GM19438 (cell line): Measurements from ENCODE around the gene OTUB2.

ENCODE experiments used
- ATAC-seq: cut with Tn5 transposase; IDR thresholded peaks from one replicate; pipeline ENCODE4 v1.9.1; 2021; ENCODE audit warnings: low read depth; ENCODE audit not compliant: unreplicated experiment

Gene OTUB2

GRCh38 chr14:94026173-94026888 is at the start of gene OTUB2:
Gene OTUB2 (plus strand): TSS chr14:94026340. CDS start chr14:94026538, 198 bp downstream.
- ATAC-seq: peak; percentile 99

DNA sequence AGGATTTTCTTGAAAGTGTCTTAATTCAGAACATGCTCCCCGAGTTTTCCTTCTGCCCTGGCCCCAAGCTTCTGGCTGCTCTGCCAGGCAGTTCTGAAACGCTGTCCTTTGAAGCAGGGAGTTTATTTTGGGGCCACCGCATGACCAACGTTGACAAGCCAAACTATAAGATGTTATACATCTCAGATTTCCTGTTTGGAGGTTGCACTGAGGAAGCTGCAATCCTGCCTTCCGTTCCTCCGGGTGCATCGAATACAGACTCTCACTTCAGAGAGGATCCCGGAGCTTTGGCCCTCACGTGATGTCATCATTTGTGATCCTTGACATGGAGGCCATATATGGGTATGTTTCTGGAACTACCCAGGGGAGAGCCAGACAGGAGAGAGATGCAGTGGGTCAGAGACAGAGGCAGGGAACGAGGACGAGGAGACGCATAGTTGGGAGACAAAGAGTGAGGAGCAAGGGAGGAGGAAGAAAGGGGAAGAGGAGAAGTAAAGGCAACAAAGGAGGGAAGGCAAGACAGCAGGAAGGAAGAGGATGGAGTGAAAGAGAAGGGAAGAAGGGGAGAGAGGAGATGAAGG is 49.6 kb upstream of the OTUB2 start, which contains the start of gene ASB2:
Gene ASB2, minus strand, starts transcription at position 94 of the 581 bp plus-strand sequence. CDS start 12,031 bp downstream, outside the sequence.
- ATAC-seq: peak; percentile 13

- no peak for ATAC-seq
Observed at GRCh38 chr14:93977171-93977570, 49.0 kb upstream of the OTUB2 start.

DNA sequence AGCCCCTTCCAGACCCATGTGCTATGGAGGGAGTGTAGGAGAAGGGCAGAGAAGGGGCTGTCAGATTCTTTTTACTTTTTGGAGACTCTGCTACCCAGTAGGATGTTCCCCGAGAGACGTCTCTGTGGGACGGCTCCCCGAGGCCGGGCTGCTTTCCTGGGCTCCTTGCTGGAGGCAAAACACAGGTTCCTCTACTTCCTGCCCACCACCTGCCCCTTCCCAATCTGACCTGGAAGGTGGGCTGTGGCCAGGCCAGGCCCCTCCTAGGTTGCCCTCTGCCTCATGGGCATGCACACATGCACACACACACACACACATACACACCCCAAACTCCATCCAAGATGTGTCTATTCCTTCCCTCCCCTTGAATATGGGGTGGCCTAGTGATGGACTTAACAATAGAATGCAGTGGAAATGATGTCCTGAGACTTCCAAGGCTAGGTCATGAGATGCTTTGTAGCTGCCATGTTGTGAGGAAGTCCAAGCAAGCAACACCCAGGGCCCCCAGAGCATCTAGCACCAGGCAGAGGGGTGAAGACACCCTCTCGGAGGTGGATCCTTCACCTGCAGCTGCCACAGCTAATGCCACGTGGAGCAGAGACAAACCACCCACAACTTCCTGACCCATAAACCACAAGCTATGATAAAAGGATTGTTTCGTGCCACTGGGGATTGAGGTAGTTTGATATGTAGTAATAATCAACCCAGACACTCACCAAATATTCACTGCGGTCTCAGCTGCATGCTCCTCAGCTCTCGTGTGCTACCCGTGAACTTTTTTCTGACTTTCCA is 48.2 kb upstream of the OTUB2 start:
- ATAC-seq: peak; percentile 55

GRCh38 chr14:93978735-93979134 is 47.4 kb upstream of the OTUB2 start:
- no peak for ATAC-seq

GRCh38 chr14:93980456-93981201 is 45.5 kb upstream of the OTUB2 start:
- ATAC-seq: no peak

DNA sequence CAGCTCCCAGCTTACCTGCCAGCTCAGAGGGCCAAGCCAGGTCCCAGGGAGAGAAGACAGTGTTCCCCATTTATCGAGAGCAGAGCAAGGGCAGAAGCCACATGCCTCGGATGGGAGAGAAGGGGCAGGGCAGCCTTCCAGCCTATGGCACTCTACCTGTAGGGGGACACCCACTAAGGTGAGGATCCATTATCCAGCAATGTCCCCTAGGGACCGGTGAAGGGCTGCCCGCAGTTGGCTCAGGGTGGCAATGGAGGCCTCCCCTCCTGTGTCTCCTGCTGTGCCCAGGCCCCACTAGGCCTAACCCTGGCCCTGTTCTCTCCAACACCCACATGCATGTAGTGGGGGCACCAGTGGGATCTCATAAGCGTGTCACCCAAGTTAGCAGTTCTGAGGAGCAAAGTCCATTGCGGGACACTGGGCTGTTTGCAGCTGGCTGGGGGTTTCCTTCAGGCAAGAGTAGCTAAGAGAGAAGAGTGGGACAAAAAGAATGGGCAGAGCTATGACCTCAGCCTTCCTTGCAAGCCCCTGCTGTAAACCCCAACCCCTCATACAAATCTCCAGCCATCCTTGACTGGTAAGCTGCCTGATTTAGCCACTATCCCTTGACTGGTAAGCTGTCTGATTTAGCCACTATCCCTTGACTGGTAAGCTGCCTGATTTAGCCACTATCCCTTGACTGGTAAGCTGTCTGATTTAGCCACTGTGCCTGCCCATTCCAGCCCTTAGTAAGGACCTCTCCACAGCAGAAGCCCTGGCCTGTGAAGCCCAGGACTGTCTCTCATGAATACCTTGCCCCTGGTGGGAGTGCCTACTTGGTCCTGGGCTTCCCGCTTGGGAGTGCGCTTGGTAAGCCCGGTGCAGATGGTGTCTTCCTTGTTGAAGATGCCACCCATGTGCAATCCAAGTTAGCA is 44.6 kb upstream of the OTUB2 start:
- ATAC-seq: no peak

DNA sequence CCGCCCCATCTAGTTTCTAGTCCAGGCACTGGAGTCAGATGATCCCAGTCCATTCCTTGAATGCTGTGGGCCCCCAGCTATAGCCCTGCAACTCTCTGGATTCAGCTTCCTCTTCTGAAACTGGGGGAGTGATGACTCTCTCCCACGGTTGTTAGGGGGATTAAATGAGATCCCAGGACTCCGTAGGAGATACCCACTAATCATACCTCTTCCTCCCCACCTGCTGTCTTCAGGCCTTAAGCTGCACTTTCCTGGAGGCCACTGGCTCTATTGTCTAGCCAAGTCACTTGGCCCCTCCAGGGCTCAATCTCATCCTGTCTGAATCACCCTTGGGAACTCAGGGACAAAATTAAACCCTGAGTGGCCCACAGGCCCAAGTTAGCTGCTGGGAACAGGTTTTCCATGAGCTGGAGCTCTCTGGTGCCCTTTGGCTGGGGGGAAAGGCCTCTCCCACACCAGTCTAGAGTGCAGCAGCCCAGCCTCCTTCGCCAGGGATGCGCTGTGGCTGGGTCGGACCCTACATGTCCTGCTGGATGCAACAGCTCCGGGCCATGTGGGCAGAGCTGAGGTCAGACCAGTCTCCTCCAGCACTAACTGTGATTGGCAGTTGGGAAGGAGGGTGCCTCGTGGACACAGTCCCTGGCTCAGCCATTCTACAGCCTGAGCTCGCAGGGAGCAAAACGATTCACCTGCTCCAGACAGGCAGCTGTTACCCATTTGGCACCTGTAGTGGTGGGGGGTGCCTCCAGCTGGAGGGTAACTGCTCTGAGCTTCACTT is 43.7 kb upstream of the OTUB2 start:
- ATAC-seq: no peak

GRCh38 chr14:93984070-93984469 is 42.1 kb upstream of the OTUB2 start:
- ATAC-seq: no peak

DNA sequence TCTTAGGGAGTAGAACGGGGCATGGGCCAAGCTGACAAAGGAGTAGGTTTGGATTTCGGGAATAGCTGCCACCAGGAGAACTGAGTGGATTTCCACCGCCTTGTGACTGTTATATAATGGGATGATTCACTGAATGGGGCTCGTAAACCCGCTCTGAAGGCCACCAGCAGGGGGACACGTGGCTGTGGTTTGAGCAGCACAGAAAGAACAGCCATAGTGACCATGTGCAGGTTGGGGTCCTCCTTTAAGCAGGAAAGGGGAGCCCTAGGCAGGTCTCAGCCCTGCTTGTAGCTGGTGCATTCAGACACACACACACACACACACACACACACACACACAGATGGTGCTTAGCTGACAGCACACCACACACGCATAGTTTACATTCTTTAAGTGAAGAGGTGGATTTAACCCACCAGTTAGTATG is 41.1 kb upstream of the OTUB2 start:
- no peak for ATAC-seq

DNA sequence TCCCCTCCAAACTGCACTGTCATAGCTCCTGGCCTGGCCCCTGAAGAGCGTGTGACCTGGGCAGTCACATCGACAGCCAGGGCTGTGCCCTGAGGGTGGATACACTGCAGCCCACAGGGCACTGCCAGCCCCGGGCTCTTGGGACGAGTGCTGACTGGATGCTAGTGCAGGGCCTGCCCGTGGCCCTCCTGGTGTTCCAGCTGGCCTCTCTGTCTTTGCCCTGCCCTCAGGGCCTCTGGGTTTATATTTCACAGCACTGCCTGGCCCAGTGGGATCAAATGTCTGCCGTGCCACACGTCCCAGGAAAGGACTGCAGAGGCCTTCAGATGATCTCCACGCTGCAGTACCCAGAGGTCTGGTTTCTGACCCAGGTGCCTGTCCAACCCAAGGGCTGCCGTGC is 39.2 kb upstream of the OTUB2 start:
- no peak for ATAC-seq

- ATAC-seq: no peak
Observed at GRCh38 chr14:93987376-93987775, 38.8 kb upstream of the OTUB2 start.

DNA sequence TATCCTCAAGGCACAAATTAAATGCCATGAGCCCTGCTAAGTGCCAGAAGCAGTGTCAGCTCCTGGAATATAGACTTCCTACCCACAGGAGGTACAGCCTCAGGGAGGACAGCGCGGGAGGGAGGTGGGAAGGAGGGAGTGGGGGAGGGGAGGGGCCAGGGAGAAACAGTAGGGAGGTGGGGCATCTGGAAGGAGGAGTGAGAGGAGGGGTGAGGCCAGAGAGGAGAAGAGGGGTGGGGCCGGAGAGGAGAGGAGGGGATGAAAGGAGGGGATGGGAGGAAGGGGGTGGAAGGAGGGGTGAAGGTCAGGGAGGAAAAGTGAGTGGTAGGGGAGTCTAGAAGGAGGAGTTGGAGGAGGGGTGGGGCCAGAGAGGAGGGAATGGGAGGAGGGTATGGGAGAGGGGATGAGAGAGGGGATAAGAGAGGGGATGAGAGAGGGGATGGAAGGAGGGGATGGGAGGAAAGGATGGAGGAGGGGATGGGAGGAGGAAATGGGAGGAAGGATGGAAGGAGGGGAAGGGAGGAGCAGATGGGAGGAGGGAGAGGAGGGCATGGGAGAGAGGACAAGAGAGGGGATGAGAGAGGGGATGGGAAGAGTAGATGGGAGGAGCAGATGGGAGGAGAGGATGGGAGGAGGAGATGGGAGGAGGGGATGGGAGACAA is 38.2 kb upstream of the OTUB2 start:
- ATAC-seq: no peak

DNA sequence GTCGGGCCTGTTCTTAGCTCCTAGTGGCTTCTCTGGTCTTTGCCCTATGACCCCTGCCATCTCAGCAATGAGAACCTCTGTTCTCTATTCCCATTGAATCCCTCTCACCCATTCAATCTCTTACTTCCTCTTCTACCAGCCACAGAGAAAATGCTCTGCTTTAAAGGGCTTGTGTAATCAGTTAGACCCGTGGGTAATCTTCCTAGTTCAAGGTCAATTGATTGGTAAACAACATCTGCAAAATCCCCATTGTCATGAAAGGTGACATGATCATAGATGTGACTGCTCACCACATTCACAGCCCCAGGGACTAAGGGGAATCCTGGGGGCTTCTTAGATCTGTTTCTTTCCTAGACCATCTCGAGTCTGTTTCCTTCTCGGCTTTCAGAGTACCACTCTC is 36.2 kb upstream of the OTUB2 start:
- ATAC-seq: no peak

DNA sequence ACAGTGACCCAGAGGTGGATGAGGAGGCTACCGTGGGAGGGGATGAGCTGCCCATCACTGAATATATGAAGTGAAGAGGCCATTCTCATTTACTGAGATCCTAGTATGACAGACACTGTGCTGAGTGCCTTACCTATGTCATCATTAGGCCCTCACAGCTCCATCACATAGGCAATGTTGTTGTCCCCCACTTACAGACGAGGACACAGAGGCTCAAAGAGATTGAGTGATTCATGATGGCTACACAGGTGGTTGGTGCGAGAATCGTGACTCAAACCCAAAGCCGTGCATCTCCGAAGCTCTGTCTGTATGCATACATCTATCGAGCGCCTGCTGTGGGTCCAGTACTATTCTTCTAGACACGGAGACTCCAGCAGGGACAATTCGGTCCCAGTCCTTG is 34.9 kb upstream of the OTUB2 start:
- no peak for ATAC-seq

- no peak for ATAC-seq
Observed at GRCh38 chr14:93991649-93992048, 34.5 kb upstream of the OTUB2 start.

- no peak for ATAC-seq
Observed at GRCh38 chr14:93993382-93993781, 32.8 kb upstream of the OTUB2 start.

DNA sequence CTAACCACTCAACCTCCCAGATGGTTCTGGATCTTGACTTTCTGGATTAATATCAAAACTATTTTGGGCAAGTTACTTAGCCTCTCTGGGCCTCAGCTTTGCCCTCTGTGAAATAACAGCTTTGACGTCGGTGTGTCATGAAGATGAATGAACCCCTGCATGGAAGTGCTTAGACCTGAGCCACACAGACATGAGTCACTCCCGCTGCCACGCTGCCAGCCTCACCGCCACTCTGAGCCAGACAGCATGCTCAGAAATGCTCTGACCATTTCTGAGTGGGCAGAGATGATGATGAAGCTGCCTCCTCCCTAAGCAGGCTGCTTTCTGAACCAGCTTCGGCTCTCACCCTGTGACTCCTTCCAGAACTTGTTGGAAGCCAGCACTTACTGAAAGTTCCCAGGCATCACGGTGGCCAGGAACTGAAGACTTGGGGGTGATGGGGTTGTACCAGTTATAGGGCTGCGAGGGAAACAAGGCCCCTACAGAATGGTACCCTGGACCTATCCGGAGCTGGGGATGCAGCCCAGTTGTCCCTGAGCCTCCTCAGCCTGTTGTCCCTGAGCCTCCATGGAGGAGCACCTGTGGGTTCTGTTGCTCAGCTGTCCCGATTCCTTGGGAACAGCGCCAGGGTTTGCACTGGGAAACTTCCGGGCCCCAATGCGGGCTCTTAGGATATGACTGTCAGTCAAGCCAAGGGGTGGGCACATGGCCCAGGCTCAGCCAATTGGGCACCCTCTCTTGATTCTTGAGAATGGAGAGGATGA is 31.0 kb upstream of the OTUB2 start:
- ATAC-seq: no peak
